Stimulated activated CD8-positive, alpha-beta memory T cell treated with anti-CD3 and anti-CD28 coated beads, Interleukin-15, amount 100 ng/mL, for 4 hours (primary cell): ENCODE measurements around the gene OARD1.
"Not testable (repeated sequence)": the region's sequence is repeated elsewhere in the genome, so short reads cannot be mapped to it uniquely, and the experiment has no call there.

Source experiments
- DNase-seq, 2 donors: peaks; one replicate each; pipeline ENCODE4 v3.0.0-alpha.2; 2020; ENCODE audit warnings: low read depth in 2 of 2

The OARD1 gene

GRCh38 chr6:41027241-41027640, 44.9 kb downstream of the OARD1 start:
- DNase-seq: no peak

GRCh38 chr6:41025966-41026530, 46.1 kb downstream of the OARD1 start:
- DNase-seq: no peak

- no peak for DNase-seq
Measured at GRCh38 chr6:41023114-41023513, 49.0 kb downstream of the OARD1 start.

- DNase-seq: no peak
Measured at GRCh38 chr6:41022294-41022693, 49.9 kb downstream of the OARD1 start.

GRCh38 chr6:41021832-41022231, 50.3 kb downstream of the OARD1 start:
- no peak for DNase-seq

GRCh38 chr6:41017663-41018062, 54.5 kb downstream of the OARD1 start:
- DNase-seq: no peak

GRCh38 chr6:41015860-41016259, 56.3 kb downstream of the OARD1 start:
- not testable (repeated sequence) for DNase-seq

- no peak for DNase-seq
Measured at GRCh38 chr6:41014780-41015179, 57.4 kb downstream of the OARD1 start.
